HepG2 (cell line): ENCODE data around the gene WDHD1. TPM values are rescaled to one million over a fixed set of nuclear protein-coding genes. Genes with fewer than 3 reads are reported as not detected.
A peak's percentile ranks its signal among the peaks of the same experiment; 100 is the strongest.

ENCODE experiments used
- ATRX ChIP-seq: sonication (generic); formaldehyde crosslinking; IDR thresholded peaks from 2 replicates; pipeline ENCODE4 v1.4.0; 2020; ENCODE audit warnings: missing genetic modification reagents, borderline replicate concordance
- ELF3 ChIP-seq: IDR thresholded peaks from 2 replicates; pipeline ENCODE4 v1.6.1; 2016; ENCODE audit warnings: missing genetic modification reagents, missing compliant biosample characterization
- GZF1 ChIP-seq: sonication (generic); formaldehyde crosslinking; IDR thresholded peaks from 2 replicates; pipeline ENCODE4 v1.5.1; 2020; ENCODE audit warnings: mild to moderate bottlenecking, missing genetic modification reagents
- PRMT3 ChIP-seq: sonication (generic); formaldehyde crosslinking; IDR thresholded peaks from 2 replicates; pipeline ENCODE4 v1.8.1; 2022; ENCODE audit warnings: low read depth, mild to moderate bottlenecking, moderate library complexity, missing genetic modification reagents, borderline replicate concordance
- SIX4 ChIP-seq: sonication (generic); formaldehyde crosslinking; IDR thresholded peaks from 2 replicates; pipeline ENCODE4 v1.4.0; 2020; ENCODE audit warnings: missing genetic modification reagents
- SRSF1 ChIP-seq: fragments of 200-400 bp; formaldehyde crosslinking; optimal IDR thresholded peaks from 2 replicates; pipeline ENCODE3; 2017; ENCODE audit warnings: mild to moderate bottlenecking, low read depth, low read length, moderate library complexity
- TBP ChIP-seq: sonication (generic); formaldehyde crosslinking; IDR thresholded peaks from 2 replicates; pipeline ENCODE4 v1.5.0; 2020; ENCODE audit warnings: missing genetic modification reagents
- TGIF2 ChIP-seq: IDR thresholded peaks from 2 replicates; pipeline ENCODE4 v1.6.1; 2016; ENCODE audit warnings: control low read depth, missing compliant biosample characterization
- THAP9 ChIP-seq: sonication (generic); formaldehyde crosslinking; IDR thresholded peaks from 2 replicates; pipeline ENCODE4; 2020; ENCODE audit warnings: missing genetic modification reagents, mild to moderate bottlenecking, borderline replicate concordance
- ZFP62 ChIP-seq: sonication (generic); formaldehyde crosslinking; IDR thresholded peaks from 2 replicates; pipeline ENCODE4 v1.4.0; 2020; ENCODE audit warnings: missing genetic modification reagents
- ZNF205 ChIP-seq: IDR thresholded peaks from 2 replicates; pipeline ENCODE4 v1.6.1; 2018; ENCODE audit warnings: missing biosample characterization, missing genetic modification reagents
- ZNF746 ChIP-seq: sonication (generic); formaldehyde crosslinking; IDR thresholded peaks from 2 replicates; pipeline ENCODE4 v1.8.0; 2022; ENCODE audit warnings: mild to moderate bottlenecking, missing genetic modification reagents
- ZSCAN29 ChIP-seq: sonication (generic); formaldehyde crosslinking; conservative IDR thresholded peaks from 2 replicates; pipeline ENCODE4 v1.4.0; 2020; ENCODE audit warnings: mild to moderate bottlenecking, missing genetic modification reagents
- polyA plus RNA-seq, 8 experiments: library from polyadenylated mRNA; depleted of rRNA in 3 of 8; stranded (reverse) in 7 of 8; unstranded in 1 of 8; fragments of >200 nt; fragmentation: Illumina TruSeq in 4 of 8; extraction: Trizol in 4 of 8; gene quantifications; 2 replicates each; pipeline versions ENCODE4 v1.2.1 to v1.2.3, GENCODE V29; 2011 to 2016; ENCODE audit warnings: low read depth in 4 of 8, missing spikeins in 1 of 8, mixed read lengths in 1 of 8; ENCODE audit not compliant: insufficient read depth in 1 of 8
- total RNA-seq, 5 experiments: library from RNA; depleted of rRNA; stranded (reverse); fragments of >200 nt; fragmentation: Illumina TruSeq; extraction: Trizol; gene quantifications; 2 replicates each; pipeline ENCODE4 v1.2.3, GENCODE V29; 2016; ENCODE audit warnings: low read depth in 1 of 5
- TF ChIP-seq, protein P1 (sequence below): sonication (generic); formaldehyde crosslinking; IDR thresholded peaks from 2 replicates; pipeline ENCODE4 v1.5.0; 2020; ENCODE audit warnings: missing genetic modification reagents
- TF ChIP-seq, protein P2 (sequence below): sonication (generic); formaldehyde crosslinking; IDR thresholded peaks from 2 replicates; pipeline ENCODE4 v1.9.0; 2022; ENCODE audit warnings: low read depth, missing genetic modification reagents
- TF ChIP-seq, protein P3 (sequence below): sonication (generic); formaldehyde crosslinking; IDR thresholded peaks from 2 replicates; pipeline ENCODE4 v1.9.0; 2021; ENCODE audit warnings: missing genetic modification reagents, borderline replicate concordance
- TF ChIP-seq, protein P4 (sequence below): sonication (generic); formaldehyde crosslinking; IDR thresholded peaks from 2 replicates; pipeline ENCODE4 v1.4.0; 2020; ENCODE audit warnings: missing genetic modification reagents

WDHD1 gene
- total and polyA plus RNA-seq, 2 of the 13 experiments (the other 11 are each of a cell fraction or from before 2014, with no cell fraction given), result 5.5 to 27.5 TPM

- TF ChIP-seq, protein P1, sequence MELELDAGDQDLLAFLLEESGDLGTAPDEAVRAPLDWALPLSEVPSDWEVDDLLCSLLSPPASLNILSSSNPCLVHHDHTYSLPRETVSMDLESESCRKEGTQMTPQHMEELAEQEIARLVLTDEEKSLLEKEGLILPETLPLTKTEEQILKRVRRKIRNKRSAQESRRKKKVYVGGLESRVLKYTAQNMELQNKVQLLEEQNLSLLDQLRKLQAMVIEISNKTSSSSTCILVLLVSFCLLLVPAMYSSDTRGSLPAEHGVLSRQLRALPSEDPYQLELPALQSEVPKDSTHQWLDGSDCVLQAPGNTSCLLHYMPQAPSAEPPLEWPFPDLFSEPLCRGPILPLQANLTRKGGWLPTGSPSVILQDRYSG, result no peak
- TF ChIP-seq TGIF2 (CRISPR knock-in tag), result no peak
- TF ChIP-seq GZF1 (CRISPR knock-in tag), result no peak
- TF ChIP-seq ZNF746 (CRISPR knock-in tag), result no peak; the same call in 1 of the 2 replicates
- no peak for TF ChIP-seq PRMT3 (CRISPR knock-in tag)
- TF ChIP-seq ATRX (CRISPR knock-in tag), result no peak
- peak; percentile 13; the same call in 1 of the 2 replicates for TF ChIP-seq ELF3 (CRISPR knock-in tag)
- TF ChIP-seq, protein P2, sequence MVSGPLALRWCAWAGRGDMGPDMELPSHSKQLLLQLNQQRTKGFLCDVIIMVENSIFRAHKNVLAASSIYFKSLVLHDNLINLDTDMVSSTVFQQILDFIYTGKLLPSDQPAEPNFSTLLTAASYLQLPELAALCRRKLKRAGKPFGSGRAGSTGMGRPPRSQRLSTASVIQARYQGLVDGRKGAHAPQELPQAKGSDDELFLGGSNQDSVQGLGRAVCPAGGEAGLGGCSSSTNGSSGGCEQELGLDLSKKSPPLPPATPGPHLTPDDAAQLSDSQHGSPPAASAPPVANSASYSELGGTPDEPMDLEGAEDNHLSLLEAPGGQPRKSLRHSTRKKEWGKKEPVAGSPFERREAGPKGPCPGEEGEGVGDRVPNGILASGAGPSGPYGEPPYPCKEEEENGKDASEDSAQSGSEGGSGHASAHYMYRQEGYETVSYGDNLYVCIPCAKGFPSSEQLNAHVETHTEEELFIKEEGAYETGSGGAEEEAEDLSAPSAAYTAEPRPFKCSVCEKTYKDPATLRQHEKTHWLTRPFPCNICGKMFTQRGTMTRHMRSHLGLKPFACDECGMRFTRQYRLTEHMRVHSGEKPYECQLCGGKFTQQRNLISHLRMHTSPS (CRISPR knock-in tag), result peak; percentile 62; the same call in 1 of the 2 replicates
- TF ChIP-seq, protein P3, sequence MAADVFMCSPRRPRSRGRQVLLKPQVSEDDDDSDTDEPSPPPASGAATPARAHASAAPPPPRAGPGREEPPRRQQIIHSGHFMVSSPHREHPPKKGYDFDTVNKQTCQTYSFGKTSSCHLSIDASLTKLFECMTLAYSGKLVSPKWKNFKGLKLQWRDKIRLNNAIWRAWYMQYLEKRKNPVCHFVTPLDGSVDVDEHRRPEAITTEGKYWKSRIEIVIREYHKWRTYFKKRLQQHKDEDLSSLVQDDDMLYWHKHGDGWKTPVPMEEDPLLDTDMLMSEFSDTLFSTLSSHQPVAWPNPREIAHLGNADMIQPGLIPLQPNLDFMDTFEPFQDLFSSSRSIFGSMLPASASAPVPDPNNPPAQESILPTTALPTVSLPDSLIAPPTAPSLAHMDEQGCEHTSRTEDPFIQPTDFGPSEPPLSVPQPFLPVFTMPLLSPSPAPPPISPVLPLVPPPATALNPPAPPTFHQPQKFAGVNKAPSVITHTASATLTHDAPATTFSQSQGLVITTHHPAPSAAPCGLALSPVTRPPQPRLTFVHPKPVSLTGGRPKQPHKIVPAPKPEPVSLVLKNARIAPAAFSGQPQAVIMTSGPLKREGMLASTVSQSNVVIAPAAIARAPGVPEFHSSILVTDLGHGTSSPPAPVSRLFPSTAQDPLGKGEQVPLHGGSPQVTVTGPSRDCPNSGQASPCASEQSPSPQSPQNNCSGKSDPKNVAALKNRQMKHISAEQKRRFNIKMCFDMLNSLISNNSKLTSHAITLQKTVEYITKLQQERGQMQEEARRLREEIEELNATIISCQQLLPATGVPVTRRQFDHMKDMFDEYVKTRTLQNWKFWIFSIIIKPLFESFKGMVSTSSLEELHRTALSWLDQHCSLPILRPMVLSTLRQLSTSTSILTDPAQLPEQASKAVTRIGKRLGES (CRISPR knock-in tag), result no peak
- TF ChIP-seq, protein P4, sequence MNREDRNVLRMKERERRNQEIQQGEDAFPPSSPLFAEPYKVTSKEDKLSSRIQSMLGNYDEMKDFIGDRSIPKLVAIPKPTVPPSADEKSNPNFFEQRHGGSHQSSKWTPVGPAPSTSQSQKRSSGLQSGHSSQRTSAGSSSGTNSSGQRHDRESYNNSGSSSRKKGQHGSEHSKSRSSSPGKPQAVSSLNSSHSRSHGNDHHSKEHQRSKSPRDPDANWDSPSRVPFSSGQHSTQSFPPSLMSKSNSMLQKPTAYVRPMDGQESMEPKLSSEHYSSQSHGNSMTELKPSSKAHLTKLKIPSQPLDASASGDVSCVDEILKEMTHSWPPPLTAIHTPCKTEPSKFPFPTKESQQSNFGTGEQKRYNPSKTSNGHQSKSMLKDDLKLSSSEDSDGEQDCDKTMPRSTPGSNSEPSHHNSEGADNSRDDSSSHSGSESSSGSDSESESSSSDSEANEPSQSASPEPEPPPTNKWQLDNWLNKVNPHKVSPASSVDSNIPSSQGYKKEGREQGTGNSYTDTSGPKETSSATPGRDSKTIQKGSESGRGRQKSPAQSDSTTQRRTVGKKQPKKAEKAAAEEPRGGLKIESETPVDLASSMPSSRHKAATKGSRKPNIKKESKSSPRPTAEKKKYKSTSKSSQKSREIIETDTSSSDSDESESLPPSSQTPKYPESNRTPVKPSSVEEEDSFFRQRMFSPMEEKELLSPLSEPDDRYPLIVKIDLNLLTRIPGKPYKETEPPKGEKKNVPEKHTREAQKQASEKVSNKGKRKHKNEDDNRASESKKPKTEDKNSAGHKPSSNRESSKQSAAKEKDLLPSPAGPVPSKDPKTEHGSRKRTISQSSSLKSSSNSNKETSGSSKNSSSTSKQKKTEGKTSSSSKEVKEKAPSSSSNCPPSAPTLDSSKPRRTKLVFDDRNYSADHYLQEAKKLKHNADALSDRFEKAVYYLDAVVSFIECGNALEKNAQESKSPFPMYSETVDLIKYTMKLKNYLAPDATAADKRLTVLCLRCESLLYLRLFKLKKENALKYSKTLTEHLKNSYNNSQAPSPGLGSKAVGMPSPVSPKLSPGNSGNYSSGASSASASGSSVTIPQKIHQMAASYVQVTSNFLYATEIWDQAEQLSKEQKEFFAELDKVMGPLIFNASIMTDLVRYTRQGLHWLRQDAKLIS, result no peak
- TF ChIP-seq SRSF1, result no peak
- TF ChIP-seq ZFP62, result no peak
- TF ChIP-seq TBP (CRISPR knock-in tag), result no peak
- no peak for TF ChIP-seq THAP9
- TF ChIP-seq ZSCAN29, result no peak
- no peak for TF ChIP-seq SIX4 (CRISPR knock-in tag)
- TF ChIP-seq ZNF205 (CRISPR knock-in tag), result peak; percentile 56
Observed at GRCh38 chr14:54944737-54945391, 82.0 kb downstream of the WDHD1 start (continued).
